Endothelial cell of umbilical vein (primary cell): Measurements from ENCODE around the gene KCTD20. TPM values are rescaled to one million over a fixed set of nuclear protein-coding genes. Genes with fewer than 3 reads are reported as not detected.

ENCODE experiments used
- BruUV-seq: library from RNA; stranded (reverse); fragments of 400-500 nt; replicated peaks from 2 replicates; lab custom pipeline; 2021; lab: Mats Ljungman, UMichigan
- CTCF ChIA-PET: fragments of 300-600, 350-600 bp; sonication (Branson Sonifier 250); formaldehyde crosslinking; loops from one replicate; lab custom pipeline; 2021; ENCODE audit warnings: antibody characterized with exemption, inconsistent platforms; lab: Charles Lee
- POLR2A ChIA-PET: fragments of 300-600, 350-600 bp; sonication (Branson Sonifier 250); formaldehyde crosslinking; loops from one replicate; lab custom pipeline; 2021; ENCODE audit warnings: antibody characterized with exemption, inconsistent platforms; lab: Charles Lee
- DNase-seq: peaks from one replicate; pipeline ENCODE4 v3.0.0-alpha.2; 2011; ENCODE audit warnings: low read depth, low spot score
- FAIRE-seq: peaks from 2 replicates; lab custom pipeline; 2011; peaks lifted over from hg19 to GRCh38; lab: Jason Lieb, UNC
- H2AFZ ChIP-seq: 2 replicates; pipeline ENCODE4 v1.6.0; 2012; ENCODE audit warnings: low read depth, low read length, control low read depth, inconsistent platforms
- H3K27ac ChIP-seq: 2 replicates; pipeline ENCODE4 v1.5.1; 2011; ENCODE audit warnings: low read depth, mild to moderate bottlenecking, control low read depth, low read length, moderate library complexity; ENCODE audit not compliant: insufficient read depth
- H3K27me3 ChIP-seq, 2 experiments: 2 replicates each; pipeline versions ENCODE4 v1.6.0 to v1.6.1; 2011; ENCODE audit warnings: low read length in 2 of 2, mixed read lengths in 1 of 2; ENCODE audit not compliant: control insufficient read depth in 2 of 2, insufficient read depth in 2 of 2
- H3K36me3 ChIP-seq, 2 experiments: 2 replicates in 1 of 2; 3 replicates in 1 of 2; pipeline ENCODE4 v1.5.1; 2011; ENCODE audit warnings: low read length in 2 of 2, mild to moderate bottlenecking in 1 of 2, moderate library complexity in 1 of 2; ENCODE audit not compliant: control insufficient read depth in 2 of 2, insufficient read depth in 2 of 2; ENCODE audit errors: extremely low read depth in 1 of 2
- H3K4me1 ChIP-seq: 3 replicates; pipeline ENCODE4 v1.5.1; 2011; ENCODE audit warnings: mild to moderate bottlenecking, low read length; ENCODE audit not compliant: control insufficient read depth, insufficient read depth; ENCODE audit errors: extremely low read depth
- H3K4me2 ChIP-seq: 2 replicates; pipeline ENCODE4 v1.6.1; 2011; ENCODE audit warnings: low read length, control low read depth, mixed read lengths; ENCODE audit not compliant: insufficient read depth
- H3K4me3 ChIP-seq, 3 experiments: fragments of 200-600 bp in 1 of 3; sonication (generic), shearing (Covaris generic) in 1 of 3; replicated peaks in 1 of 3; 2 replicates each; pipeline ENCODE4 v1.5.1; 2011 to 2016; ENCODE audit warnings: control low read depth in 3 of 3, low read length in 3 of 3, mild to moderate bottlenecking in 2 of 3, inconsistent platforms in 1 of 3, low read depth in 1 of 3, moderate library complexity in 1 of 3; ENCODE audit not compliant: insufficient read depth in 1 of 3
- H3K79me2 ChIP-seq: 2 replicates; pipeline ENCODE4 v1.6.0; 2012; ENCODE audit warnings: low read length, inconsistent platforms; ENCODE audit not compliant: control insufficient read depth, insufficient read depth
- H3K9ac ChIP-seq: replicated peaks from 2 replicates; pipeline ENCODE3; 2011; ENCODE audit warnings: low read length, control low read depth; ENCODE audit not compliant: insufficient read depth; ENCODE audit errors: extremely low read depth
- H3K9me1 ChIP-seq: replicated peaks from 3 replicates; pipeline ENCODE4 v1.6.0; 2011; ENCODE audit warnings: mild to moderate bottlenecking, low read length; ENCODE audit not compliant: control insufficient read depth, insufficient read depth; ENCODE audit errors: extremely low read depth
- H3K9me3 ChIP-seq: replicated peaks from 2 replicates; pipeline ENCODE4 v1.5.1; 2012; ENCODE audit warnings: low read length, inconsistent platforms; ENCODE audit not compliant: control insufficient read depth, insufficient read depth
- H4K20me1 ChIP-seq: replicated peaks from 2 replicates; pipeline ENCODE3; 2011; ENCODE audit warnings: mild to moderate bottlenecking, low read length; ENCODE audit not compliant: control insufficient read depth, insufficient read depth; ENCODE audit errors: extremely low read depth
- CTCF ChIP-seq, 2 donors: IDR thresholded peaks; 1 replicate in 1 of 2; 2 replicates in 1 of 2; pipeline ENCODE4 v1.5.1; 2011; ENCODE audit warnings: low read length in 2 of 2, mild to moderate bottlenecking in 2 of 2, moderate library complexity in 2 of 2, control low read depth in 1 of 2, inconsistent platforms in 1 of 2, low read depth in 1 of 2; ENCODE audit not compliant: insufficient read depth in 1 of 2; ENCODE audit errors: extremely low read depth in 1 of 2
- EZH2 ChIP-seq: IDR thresholded peaks from 2 replicates; pipeline ENCODE4 v1.6.1; 2012; ENCODE audit warnings: borderline replicate concordance, low read depth, mild to moderate bottlenecking, moderate library complexity, low read length, inconsistent platforms; ENCODE audit not compliant: severe bottlenecking
- FOS ChIP-seq: IDR thresholded peaks from 2 replicates; pipeline ENCODE4 v1.6.1; 2011; ENCODE audit warnings: mild to moderate bottlenecking, low read length, moderate library complexity, borderline replicate concordance; ENCODE audit not compliant: insufficient read depth
- GATA2 ChIP-seq: IDR thresholded peaks from 2 replicates; pipeline ENCODE4 v1.7.0; 2011; ENCODE audit warnings: low read depth, mild to moderate bottlenecking, moderate library complexity, mixed read lengths, low read length; ENCODE audit not compliant: insufficient read length, insufficient read depth
- JUN ChIP-seq: IDR thresholded peaks from 2 replicates; pipeline ENCODE4 v1.6.1; 2011; ENCODE audit warnings: borderline replicate concordance, low read depth; ENCODE audit not compliant: insufficient read length, insufficient read depth
- MAX ChIP-seq: IDR thresholded peaks from 2 replicates; pipeline ENCODE4 v1.6.1; 2011; ENCODE audit not compliant: insufficient read depth, insufficient read length
- MYC ChIP-seq: IDR thresholded peaks from one replicate; pipeline ENCODE4 v1.6.1; 2011; ENCODE audit warnings: mild to moderate bottlenecking, low read depth, low read length
- POLR2A ChIP-seq: IDR thresholded peaks from 2 replicates; pipeline ENCODE4 v1.6.1; 2012; ENCODE audit warnings: low read depth, mild to moderate bottlenecking, control low read depth, low read length
- POLR2AphosphoS5 ChIP-seq: IDR thresholded peaks from 2 replicates; pipeline ENCODE4 v1.6.1; 2012; ENCODE audit warnings: low read depth, mild to moderate bottlenecking, control low read depth, low read length, moderate library complexity; ENCODE audit not compliant: insufficient read depth
- dilution Hi-C: fragments of 300-500 bp; cut with MboI; formaldehyde crosslinking; loops from one replicate; pipeline ENCODE4 v1.15.0; 2019; ENCODE audit warnings: low sequenced_read_pairs; ENCODE audit not compliant: extremely low pct_ligation_motif_present
- intact Hi-C: fragments of 100-400 bp; cut with micrococcal nuclease; formaldehyde crosslinking; loops from one replicate; pipeline ENCODE4 v1.10.0; 2022
- polyA plus RNA-seq, 4 experiments: library from polyadenylated mRNA; depleted of rRNA in 3 of 4; stranded (reverse) in 3 of 4; unstranded in 1 of 4; fragments of >200 nt; gene quantifications; 2 replicates each; pipeline versions ENCODE4 v1.2.1 to v1.2.3, GENCODE V29; 2011 to 2012; ENCODE audit warnings: missing spikeins in 1 of 4
- total RNA-seq: library from RNA; stranded (reverse); gene quantifications from 2 replicates; pipeline ENCODE4 v1.2.3, GENCODE V29; 2021

Gene KCTD20
- total and polyA plus RNA-seq, 2 donors (not counting 3 experiments of a cell fraction or from before 2014, with no cell fraction given) = 26.2 to 47.2 TPM

- Histone ChIP-seq H3K36me3 (peaks cover 8 to 12% of the 10 kb centered on the region in 2 experiments), H4K20me1 (no peaks in the 10 kb centered on the region), H3K9ac (no peak overlapping the region), H3K27me3 (no peaks in the 10 kb centered on the region), H3K4me3 (no peak overlapping the region), H3K9me1 (no peaks in the 10 kb centered on the region), H2AFZ (no peak overlapping the region), H3K79me2 (no peaks in the 10 kb centered on the region), H3K4me1 (no peaks in the 10 kb centered on the region), H3K4me2 (no peak overlapping the region), H3K27ac (no peak overlapping the region), H3K9me3 (no peaks in the 10 kb centered on the region)
- no peak for DNase-seq
- dilution Hi-C loops (no loop called here), intact Hi-C loops (no loop called here)
- TF ChIP-seq MYC (no peak), MAX (no peak), POLR2AphosphoS5 (no peak), EZH2 (no peak), GATA2 (no peak), CTCF (IDR thresholded peaks at IDR 0.05; ENCODE audit: extremely low read depth in 1 of 2, insufficient read depth in 1 of 2, low read depth in 1 of 2, low read length in 2 of 2) (no peak), POLR2A (no peak), FOS (no peak), JUN (no peak)
- BruUV-seq = no TSS peak
- FAIRE-seq = no peak
- ChIA-PET POLR2A (no interaction called here), CTCF (interaction anchor here (1.4 to 1.8 kb wide), 5 partner anchors 16 to 81 kb away, joined by 3 to 6 read pairs (median 4); no protein-coding TSS in a partner anchor)
Observed at GRCh38 chr6:36504181-36504580, 61.4 kb downstream of the KCTD20 start.
